ENCODE measurements around the gene MYH4. TPM values are rescaled to one million over a fixed set of nuclear protein-coding genes. Genes with fewer than 3 reads are reported as not detected.

MYH4 gene
- polyA plus RNA-seq, 1 donor from 2014 or later = not detected

DNA sequence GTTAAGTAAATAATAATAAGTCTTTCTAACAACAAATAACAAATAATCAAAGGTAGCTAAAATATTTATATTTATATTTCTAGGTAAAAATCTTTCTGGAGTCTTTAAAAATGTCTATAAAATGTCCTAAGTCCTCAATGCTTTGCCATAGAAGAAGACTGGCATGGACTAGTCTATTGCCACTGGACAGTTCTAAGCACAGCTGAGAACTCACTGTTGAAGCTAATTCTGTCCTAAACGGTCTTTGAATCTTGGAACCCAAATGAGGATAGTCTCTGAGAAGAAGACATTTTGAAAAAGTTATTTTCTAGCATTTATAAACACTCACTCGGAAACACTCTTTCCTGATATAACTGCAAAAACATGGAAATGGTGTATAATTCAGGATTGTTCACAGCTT is 48.1 kb downstream of the MYH4 start:
- Histone ChIP-seq H3K9me3 (ENCODE audit: low read length) (no peaks in the 10 kb centered on the region), H3K27ac (ENCODE audit: low read length) (no peak overlapping the region), H3K4me2 (ENCODE audit: low read length) (no peak overlapping the region), H2AFZ (ENCODE audit: low read depth, low read length) (no peak overlapping the region), H4K20me1 (ENCODE audit: insufficient read depth) (no peaks in the 10 kb centered on the region), H3F3A (ENCODE audit: insufficient read depth, low read length, poor library complexity, severe bottlenecking) (no peaks in the 10 kb centered on the region), H3K36me3 (ENCODE audit: insufficient read depth, low read length) (no peaks in the 10 kb centered on the region), H3K4me3 (ENCODE audit: low read length) (no peak overlapping the region), H3K9ac (ENCODE audit: low read length) (no peak overlapping the region), H3K9me2 (ENCODE audit: insufficient read depth, low read length) (no peaks in the 10 kb centered on the region), H3K27me3 (ENCODE audit: insufficient read depth, low read depth, low read length) (no peaks in the 10 kb centered on the region), H3K79me2 (replicated peaks; ENCODE audit: insufficient read depth, low read length) (no peaks in the 10 kb centered on the region)
- no peak for TF ChIP-seq EP300 (conservative IDR thresholded peaks at IDR 0.05; ENCODE audit: poor library complexity, severe bottlenecking)
- no peak for TF ChIP-seq RAD21 (conservative IDR thresholded peaks at IDR 0.05)
- no peak for TF ChIP-seq SMC3 (conservative IDR thresholded peaks at IDR 0.05; ENCODE audit: poor library complexity)
- TF ChIP-seq, protein P1, sequence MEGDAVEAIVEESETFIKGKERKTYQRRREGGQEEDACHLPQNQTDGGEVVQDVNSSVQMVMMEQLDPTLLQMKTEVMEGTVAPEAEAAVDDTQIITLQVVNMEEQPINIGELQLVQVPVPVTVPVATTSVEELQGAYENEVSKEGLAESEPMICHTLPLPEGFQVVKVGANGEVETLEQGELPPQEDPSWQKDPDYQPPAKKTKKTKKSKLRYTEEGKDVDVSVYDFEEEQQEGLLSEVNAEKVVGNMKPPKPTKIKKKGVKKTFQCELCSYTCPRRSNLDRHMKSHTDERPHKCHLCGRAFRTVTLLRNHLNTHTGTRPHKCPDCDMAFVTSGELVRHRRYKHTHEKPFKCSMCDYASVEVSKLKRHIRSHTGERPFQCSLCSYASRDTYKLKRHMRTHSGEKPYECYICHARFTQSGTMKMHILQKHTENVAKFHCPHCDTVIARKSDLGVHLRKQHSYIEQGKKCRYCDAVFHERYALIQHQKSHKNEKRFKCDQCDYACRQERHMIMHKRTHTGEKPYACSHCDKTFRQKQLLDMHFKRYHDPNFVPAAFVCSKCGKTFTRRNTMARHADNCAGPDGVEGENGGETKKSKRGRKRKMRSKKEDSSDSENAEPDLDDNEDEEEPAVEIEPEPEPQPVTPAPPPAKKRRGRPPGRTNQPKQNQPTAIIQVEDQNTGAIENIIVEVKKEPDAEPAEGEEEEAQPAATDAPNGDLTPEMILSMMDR (IDR thresholded peaks at IDR 0.05; ENCODE audit: poor library complexity, severe bottlenecking) = no peak
- TF ChIP-seq EZH2 (IDR thresholded peaks at IDR 0.05; ENCODE audit: borderline replicate concordance, insufficient read depth, low read length, poor library complexity, severe bottlenecking) = no peak
- TF ChIP-seq MXI1 (conservative IDR thresholded peaks at IDR 0.05; ENCODE audit: poor library complexity, severe bottlenecking) = no peak
- no peak for TF ChIP-seq POLR2AphosphoS5 (IDR thresholded peaks at IDR 0.05)
- TF ChIP-seq, protein P2, sequence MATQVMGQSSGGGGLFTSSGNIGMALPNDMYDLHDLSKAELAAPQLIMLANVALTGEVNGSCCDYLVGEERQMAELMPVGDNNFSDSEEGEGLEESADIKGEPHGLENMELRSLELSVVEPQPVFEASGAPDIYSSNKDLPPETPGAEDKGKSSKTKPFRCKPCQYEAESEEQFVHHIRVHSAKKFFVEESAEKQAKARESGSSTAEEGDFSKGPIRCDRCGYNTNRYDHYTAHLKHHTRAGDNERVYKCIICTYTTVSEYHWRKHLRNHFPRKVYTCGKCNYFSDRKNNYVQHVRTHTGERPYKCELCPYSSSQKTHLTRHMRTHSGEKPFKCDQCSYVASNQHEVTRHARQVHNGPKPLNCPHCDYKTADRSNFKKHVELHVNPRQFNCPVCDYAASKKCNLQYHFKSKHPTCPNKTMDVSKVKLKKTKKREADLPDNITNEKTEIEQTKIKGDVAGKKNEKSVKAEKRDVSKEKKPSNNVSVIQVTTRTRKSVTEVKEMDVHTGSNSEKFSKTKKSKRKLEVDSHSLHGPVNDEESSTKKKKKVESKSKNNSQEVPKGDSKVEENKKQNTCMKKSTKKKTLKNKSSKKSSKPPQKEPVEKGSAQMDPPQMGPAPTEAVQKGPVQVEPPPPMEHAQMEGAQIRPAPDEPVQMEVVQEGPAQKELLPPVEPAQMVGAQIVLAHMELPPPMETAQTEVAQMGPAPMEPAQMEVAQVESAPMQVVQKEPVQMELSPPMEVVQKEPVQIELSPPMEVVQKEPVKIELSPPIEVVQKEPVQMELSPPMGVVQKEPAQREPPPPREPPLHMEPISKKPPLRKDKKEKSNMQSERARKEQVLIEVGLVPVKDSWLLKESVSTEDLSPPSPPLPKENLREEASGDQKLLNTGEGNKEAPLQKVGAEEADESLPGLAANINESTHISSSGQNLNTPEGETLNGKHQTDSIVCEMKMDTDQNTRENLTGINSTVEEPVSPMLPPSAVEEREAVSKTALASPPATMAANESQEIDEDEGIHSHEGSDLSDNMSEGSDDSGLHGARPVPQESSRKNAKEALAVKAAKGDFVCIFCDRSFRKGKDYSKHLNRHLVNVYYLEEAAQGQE (IDR thresholded peaks at IDR 0.05; ENCODE audit: borderline replicate concordance) = no peak

DNA sequence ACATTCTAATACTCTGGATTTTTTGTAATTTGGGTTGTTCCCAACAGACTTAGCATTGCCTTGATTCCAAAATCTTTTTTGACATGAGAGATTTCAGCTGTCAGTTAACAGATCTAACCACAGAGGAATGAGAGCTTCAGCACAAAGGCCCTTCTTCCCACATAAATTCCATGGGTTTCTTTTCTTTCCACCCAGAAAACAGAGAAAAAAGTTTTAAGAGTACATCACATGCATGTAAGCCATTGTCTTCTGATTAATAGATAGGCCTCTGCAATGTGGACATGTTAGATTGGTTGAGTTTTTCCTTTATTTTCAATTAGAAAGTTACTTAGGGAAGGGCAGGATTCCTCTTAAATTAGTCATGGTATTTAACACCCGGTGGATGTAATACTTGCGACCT is 48.5 kb downstream of the MYH4 start:
- H3K36me3 ChIP-seq (ENCODE audit: insufficient read depth, low read length) = no peaks in the 10 kb centered on the region
- no peak overlapping the region for H3K4me2 ChIP-seq (ENCODE audit: low read length)
- H2AFZ ChIP-seq (ENCODE audit: low read depth, low read length) = no peak overlapping the region
- H3K9ac ChIP-seq (ENCODE audit: low read length) = no peak overlapping the region
- H3F3A ChIP-seq (ENCODE audit: insufficient read depth, low read length, poor library complexity, severe bottlenecking) = no peaks in the 10 kb centered on the region
- H3K4me3 ChIP-seq (ENCODE audit: low read length) = no peak overlapping the region
- H4K20me1 ChIP-seq (ENCODE audit: insufficient read depth) = no peaks in the 10 kb centered on the region
- H3K9me2 ChIP-seq (ENCODE audit: insufficient read depth, low read length) = no peaks in the 10 kb centered on the region
- TF ChIP-seq EZH2 (IDR thresholded peaks at IDR 0.05; ENCODE audit: borderline replicate concordance, insufficient read depth, low read length, poor library complexity, severe bottlenecking) (no peak), SMC3 (conservative IDR thresholded peaks at IDR 0.05; ENCODE audit: poor library complexity) (no peak), EP300 (conservative IDR thresholded peaks at IDR 0.05; ENCODE audit: poor library complexity, severe bottlenecking) (no peak), POLR2AphosphoS5 (IDR thresholded peaks at IDR 0.05) (no peak), MXI1 (conservative IDR thresholded peaks at IDR 0.05; ENCODE audit: poor library complexity, severe bottlenecking) (no peak), TAF1 (IDR thresholded peaks at IDR 0.05; ENCODE audit: low read depth) (no peak), RAD21 (conservative IDR thresholded peaks at IDR 0.05) (no peak)
- TF ChIP-seq, protein P1 (IDR thresholded peaks at IDR 0.05; ENCODE audit: poor library complexity, severe bottlenecking) = no peak
- TF ChIP-seq, protein P2 (IDR thresholded peaks at IDR 0.05; ENCODE audit: borderline replicate concordance) = no peak
- no peaks in the 10 kb centered on the region for H3K27me3 ChIP-seq (ENCODE audit: insufficient read depth, low read depth, low read length)
- no peaks in the 10 kb centered on the region for H3K79me2 ChIP-seq (replicated peaks; ENCODE audit: insufficient read depth, low read length)
- no peaks in the 10 kb centered on the region for H3K9me3 ChIP-seq (ENCODE audit: low read length)
- no peak overlapping the region for H3K27ac ChIP-seq (ENCODE audit: low read length)
